ENCODE results near the gene AZI2. TPM values are rescaled to one million over a fixed set of nuclear protein-coding genes. Genes with fewer than 3 reads are reported as not detected.
A peak's percentile ranks its signal among the peaks of the same experiment; 100 is the strongest.

Gene AZI2, protein sequence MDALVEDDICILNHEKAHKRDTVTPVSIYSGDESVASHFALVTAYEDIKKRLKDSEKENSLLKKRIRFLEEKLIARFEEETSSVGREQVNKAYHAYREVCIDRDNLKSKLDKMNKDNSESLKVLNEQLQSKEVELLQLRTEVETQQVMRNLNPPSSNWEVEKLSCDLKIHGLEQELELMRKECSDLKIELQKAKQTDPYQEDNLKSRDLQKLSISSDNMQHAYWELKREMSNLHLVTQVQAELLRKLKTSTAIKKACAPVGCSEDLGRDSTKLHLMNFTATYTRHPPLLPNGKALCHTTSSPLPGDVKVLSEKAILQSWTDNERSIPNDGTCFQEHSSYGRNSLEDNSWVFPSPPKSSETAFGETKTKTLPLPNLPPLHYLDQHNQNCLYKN
- total RNA-seq, result 100 to 1,000 TPM in 1 of 4 donors, 10 to 100 TPM in 3; 31.0 to 119 (median 65.0) TPM

DNA sequence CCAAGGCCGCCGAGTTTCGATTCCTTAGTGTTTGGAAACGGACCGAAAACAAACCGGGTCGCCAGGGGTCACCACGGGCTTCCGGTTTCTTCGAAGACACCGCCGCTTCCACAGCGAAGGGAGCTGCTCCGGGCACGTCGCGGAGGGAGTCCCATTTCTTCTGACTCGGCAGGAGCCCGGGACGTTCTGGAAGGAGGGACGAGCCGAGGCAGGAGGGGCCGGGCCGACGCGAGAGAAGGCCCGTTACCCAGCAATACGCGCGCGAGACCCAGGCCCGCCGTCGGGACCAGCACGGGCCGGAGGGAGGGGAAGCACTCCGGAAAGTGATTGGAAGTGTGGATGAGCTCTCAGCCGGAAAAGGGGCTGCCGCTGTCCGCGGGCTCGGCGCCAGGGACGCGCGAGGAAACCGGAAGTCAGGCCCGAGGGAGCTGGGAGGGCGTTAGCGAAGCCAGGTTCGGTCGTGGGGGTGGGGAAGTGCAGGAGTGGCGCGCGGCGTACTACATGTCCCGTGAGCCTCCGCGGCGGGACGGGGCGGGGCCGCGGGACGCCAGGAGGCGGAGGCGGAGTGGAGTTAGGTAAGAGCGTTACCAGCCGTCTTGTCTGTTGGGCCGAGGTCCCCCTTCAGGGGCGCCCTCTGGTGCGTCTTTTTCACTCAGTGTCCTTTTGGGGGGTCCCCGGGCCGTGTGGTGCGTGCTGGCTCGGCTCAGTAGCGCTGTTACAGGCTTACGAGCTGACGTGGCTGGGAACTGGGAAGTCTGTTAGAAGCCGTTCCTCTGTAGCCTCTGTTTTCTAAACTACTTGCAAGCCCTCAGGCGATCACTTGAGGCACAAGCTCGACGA, at the start of gene AZI2, which contains the start of gene ZCWPW2:
AZI2 (minus strand) TSS at position 196 of the 840 bp plus-strand sequence. CDS start 8,207 bp downstream, outside the sequence.
ZCWPW2 (plus strand) TSS at position 93 of the 840 bp plus-strand sequence. CDS start 64,348 bp downstream, outside the sequence.
- Histone ChIP-seq H3K27me3 (no peaks in the 10 kb centered on the region), H3K4me3 (peak within 1 kb of the TSS; percentile 70 to 98 (median 86)), H3K27ac (peak within 1 kb of the TSS; percentile 98 to 100 (median 98)), H3K36me3 (peaks cover 0 to 13% (median under 1%) of the 10 kb centered on the region in 4 donors), H3K9me3 (peaks cover 11 to 20% of the 10 kb centered on the region in 2 donors), H3K4me1 (peaks cover 14 to 49% (median 25%) of the 10 kb centered on the region in 4 donors)
- TF ChIP-seq POLR2AphosphoS5 (IDR thresholded peaks at IDR 0.05) (peak; percentile 63 to 81 (median 80)), EP300 (IDR thresholded peaks at IDR 0.05; ENCODE audit: low read depth) (no peak), POLR2A (IDR thresholded peaks at IDR 0.05) (peak; percentile 71)
- TF ChIP-seq, protein P1, sequence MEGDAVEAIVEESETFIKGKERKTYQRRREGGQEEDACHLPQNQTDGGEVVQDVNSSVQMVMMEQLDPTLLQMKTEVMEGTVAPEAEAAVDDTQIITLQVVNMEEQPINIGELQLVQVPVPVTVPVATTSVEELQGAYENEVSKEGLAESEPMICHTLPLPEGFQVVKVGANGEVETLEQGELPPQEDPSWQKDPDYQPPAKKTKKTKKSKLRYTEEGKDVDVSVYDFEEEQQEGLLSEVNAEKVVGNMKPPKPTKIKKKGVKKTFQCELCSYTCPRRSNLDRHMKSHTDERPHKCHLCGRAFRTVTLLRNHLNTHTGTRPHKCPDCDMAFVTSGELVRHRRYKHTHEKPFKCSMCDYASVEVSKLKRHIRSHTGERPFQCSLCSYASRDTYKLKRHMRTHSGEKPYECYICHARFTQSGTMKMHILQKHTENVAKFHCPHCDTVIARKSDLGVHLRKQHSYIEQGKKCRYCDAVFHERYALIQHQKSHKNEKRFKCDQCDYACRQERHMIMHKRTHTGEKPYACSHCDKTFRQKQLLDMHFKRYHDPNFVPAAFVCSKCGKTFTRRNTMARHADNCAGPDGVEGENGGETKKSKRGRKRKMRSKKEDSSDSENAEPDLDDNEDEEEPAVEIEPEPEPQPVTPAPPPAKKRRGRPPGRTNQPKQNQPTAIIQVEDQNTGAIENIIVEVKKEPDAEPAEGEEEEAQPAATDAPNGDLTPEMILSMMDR (IDR thresholded peaks at IDR 0.05), result peak in 4 of 5 experiments; percentile 12 to 29 (median 16)
- peak; percentile 97 for DNase-seq
- in situ Hi-C loops (cut with MboI; ENCODE audit: low pct_ligation_motif_present in 1 of 4, low pct_unique_long_range_greater_than_20kb in 1 of 4, low sequenced_read_pairs in 3 of 4), result loop anchor here in 2 of 4 donors (25.0 kb wide), 1 partner anchor 1037 kb away; no protein-coding TSS in a partner anchor
- intact Hi-C loops (cut with DNase I; ENCODE audit: low total_unique reads), result no loop called here
- 0% methylated on average over 70 of the region's 83 CpGs; no CpG with 5 or more reads in 1 of the 2 donors for WGBS, 2 donors (ENCODE audit: low coverage in 1 of 2)

DNA sequence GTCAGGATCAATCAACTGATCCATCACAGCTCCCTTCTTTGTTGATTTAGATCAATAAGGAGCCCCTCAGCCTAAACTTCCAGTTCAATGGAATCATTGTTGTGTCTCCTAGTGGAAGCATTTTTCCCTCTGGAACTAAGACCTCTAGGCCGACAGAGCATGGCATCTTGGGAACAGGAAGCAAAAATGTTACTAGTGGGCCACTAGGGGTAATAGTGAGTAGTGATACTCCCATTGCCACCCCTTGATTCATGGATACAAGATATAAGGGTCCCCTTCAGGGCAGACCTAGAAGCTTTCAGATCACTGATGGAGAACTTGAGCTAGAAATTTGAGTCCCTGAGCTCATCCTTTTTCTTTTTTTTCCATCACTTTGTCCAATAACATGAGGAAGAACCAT, 40.4 kb upstream of the AZI2 start:
- DNase-seq, result no peak
- in situ Hi-C loops (cut with MboI; ENCODE audit: low pct_ligation_motif_present in 1 of 4, low pct_unique_long_range_greater_than_20kb in 1 of 4, low sequenced_read_pairs in 3 of 4), result no loop called here
- TF ChIP-seq POLR2A (IDR thresholded peaks at IDR 0.05) (no peak), EP300 (IDR thresholded peaks at IDR 0.05; ENCODE audit: low read depth) (no peak), POLR2AphosphoS5 (IDR thresholded peaks at IDR 0.05) (no peak)
- TF ChIP-seq, protein P1 (IDR thresholded peaks at IDR 0.05), result no peak

DNA sequence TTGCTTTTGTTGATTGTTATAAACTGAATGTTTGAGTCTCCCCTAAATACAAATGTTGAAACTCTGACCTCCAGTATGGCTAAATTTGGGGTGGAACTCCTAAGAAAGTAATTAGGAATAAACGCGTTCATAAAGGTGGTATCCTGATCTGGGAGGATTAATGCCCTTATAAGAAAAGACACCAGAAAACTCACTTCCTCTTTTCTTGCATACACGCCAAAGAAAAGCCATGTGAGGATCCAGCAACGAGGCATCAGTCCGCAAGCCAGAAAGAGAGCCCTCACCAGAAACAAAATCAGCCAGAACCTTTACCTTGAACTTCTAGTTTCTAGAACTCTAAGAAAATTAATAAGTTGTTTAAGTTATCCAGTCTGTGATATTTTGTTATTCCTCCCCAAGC, 37.4 kb upstream of the AZI2 start:
- Histone ChIP-seq H3K9me3 (no peaks in the 10 kb centered on the region), H3K36me3 (no peaks in the 10 kb centered on the region), H3K27me3 (no peaks in the 10 kb centered on the region), H3K4me1 (no peaks in the 10 kb centered on the region), H3K27ac (no peak overlapping the region), H3K4me3 (no peak overlapping the region)
- TF ChIP-seq POLR2AphosphoS5 (IDR thresholded peaks at IDR 0.05) (no peak), EP300 (IDR thresholded peaks at IDR 0.05; ENCODE audit: low read depth) (no peak), POLR2A (IDR thresholded peaks at IDR 0.05) (no peak)
- TF ChIP-seq, protein P1 (IDR thresholded peaks at IDR 0.05), result no peak
- intact Hi-C loops (cut with DNase I; ENCODE audit: low total_unique reads), result no loop called here
- 93 to 97% methylated on average over 5 of the region's 5 CpGs for WGBS, 2 donors (ENCODE audit: low coverage in 1 of 2)
- no peak for DNase-seq
- in situ Hi-C loops (cut with MboI; ENCODE audit: low pct_ligation_motif_present in 1 of 4, low pct_unique_long_range_greater_than_20kb in 1 of 4, low sequenced_read_pairs in 3 of 4), result no loop called here

More for the DNA sequence above, 40.4 kb upstream of the AZI2 start:
- Histone ChIP-seq H3K4me1 (no peaks in the 10 kb centered on the region), H3K27me3 (no peaks in the 10 kb centered on the region), H3K27ac (no peak overlapping the region), H3K9me3 (peaks cover 8 to 17% of the 10 kb centered on the region in 2 donors), H3K36me3 (no peaks in the 10 kb centered on the region), H3K4me3 (no peak overlapping the region)
- 71 to 80% methylated on average over 1 of the region's 1 CpG for WGBS, 2 donors (ENCODE audit: low coverage in 1 of 2)
- intact Hi-C loops (cut with DNase I; ENCODE audit: low total_unique reads), result no loop called here

DNA sequence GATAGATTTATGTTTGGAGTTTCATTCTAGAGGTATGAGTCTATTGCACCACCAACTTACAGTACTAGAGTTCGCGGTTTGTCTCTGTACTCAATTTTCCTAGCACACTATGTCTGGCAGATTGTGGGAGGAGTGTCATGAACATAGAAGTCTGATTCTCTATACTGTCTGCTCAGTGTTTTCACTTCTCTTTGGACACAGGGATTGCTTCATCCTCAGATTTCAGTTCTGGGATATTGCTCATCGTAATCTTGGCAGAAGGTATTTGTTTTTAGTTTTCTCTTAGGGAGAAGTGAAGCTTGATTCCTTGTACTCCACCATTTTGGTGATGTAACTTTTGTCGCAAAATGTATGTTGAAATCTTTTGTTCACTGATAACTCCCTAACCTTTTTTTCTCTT, 27.8 kb upstream of the AZI2 start:
- Histone ChIP-seq H3K9me3 (no peaks in the 10 kb centered on the region), H3K27me3 (no peaks in the 10 kb centered on the region), H3K4me1 (no peaks in the 10 kb centered on the region), H3K36me3 (no peaks in the 10 kb centered on the region), H3K4me3 (no peak overlapping the region), H3K27ac (no peak overlapping the region)
- intact Hi-C loops (cut with DNase I; ENCODE audit: low total_unique reads), result no loop called here
- no peak for DNase-seq
- in situ Hi-C loops (cut with MboI; ENCODE audit: low pct_ligation_motif_present in 1 of 4, low pct_unique_long_range_greater_than_20kb in 1 of 4, low sequenced_read_pairs in 3 of 4), result no loop called here
- 79 to 90% methylated on average over 4 of the region's 4 CpGs for WGBS, 2 donors (ENCODE audit: low coverage in 1 of 2)
- TF ChIP-seq, protein P1 (IDR thresholded peaks at IDR 0.05), result no peak
- no peak for TF ChIP-seq EP300 (IDR thresholded peaks at IDR 0.05; ENCODE audit: low read depth)
- TF ChIP-seq POLR2A (IDR thresholded peaks at IDR 0.05), result no peak
- TF ChIP-seq POLR2AphosphoS5 (IDR thresholded peaks at IDR 0.05), result no peak
